HepG2 (cell line): Measurements from ENCODE around the gene MBLAC1. TPM values are rescaled to one million over a fixed set of nuclear protein-coding genes. Genes with fewer than 3 reads are reported as not detected.

Experiments used
- AGO1 ChIP-seq: fragments of 200-400 bp; formaldehyde crosslinking; IDR thresholded peaks from 2 replicates; pipeline ENCODE4 v1.6.1; 2017; ENCODE audit warnings: mild to moderate bottlenecking, low read depth, low read length, moderate library complexity; ENCODE audit not compliant: poor library complexity, severe bottlenecking
- ATAD3A ChIP-seq: sonication (generic); formaldehyde crosslinking; IDR thresholded peaks from 2 replicates; pipeline ENCODE4 v1.4.0; 2020; ENCODE audit warnings: missing genetic modification reagents
- CBX2 ChIP-seq, 2 experiments: fragments of 200-600 bp in 1 of 2; sonication (generic); formaldehyde crosslinking in 1 of 2; IDR thresholded peaks; 2 replicates each; pipeline versions ENCODE4 v1.7.0 to v1.8.1; 2018 to 2022; ENCODE audit warnings: low read depth in 2 of 2, low read length in 1 of 2, mild to moderate bottlenecking in 1 of 2, missing genetic modification reagents in 1 of 2
- EHMT2 ChIP-seq: fragments of 200-600 bp; sonication (generic); IDR thresholded peaks from 2 replicates; pipeline ENCODE4 v1.7.0; 2017; ENCODE audit warnings: antibody characterized with exemption, low read depth, low read length, borderline replicate concordance
- FOSL1 ChIP-seq: sonication (generic); formaldehyde crosslinking; IDR thresholded peaks from 2 replicates; pipeline ENCODE4 v1.9.0; 2021; ENCODE audit warnings: missing genetic modification reagents, borderline replicate concordance
- MED13 ChIP-seq: sonication (generic); formaldehyde crosslinking; IDR thresholded peaks from 2 replicates; pipeline ENCODE4 v1.5.0; 2020; ENCODE audit warnings: missing genetic modification reagents
- NFIB ChIP-seq: sonication (generic); formaldehyde crosslinking; IDR thresholded peaks from 2 replicates; pipeline ENCODE4 v1.9.0; 2021; ENCODE audit warnings: missing genetic modification reagents, mild to moderate bottlenecking, borderline replicate concordance
- POLR2A ChIP-seq, 2 experiments: IDR thresholded peaks; 2 replicates each; pipeline ENCODE4 v1.6.1; 2011; ENCODE audit warnings: low read depth in 2 of 2, low read length in 2 of 2, mild to moderate bottlenecking in 1 of 2, moderate library complexity in 1 of 2; ENCODE audit not compliant: insufficient read depth in 1 of 2
- PRMT3 ChIP-seq: sonication (generic); formaldehyde crosslinking; IDR thresholded peaks from 2 replicates; pipeline ENCODE4 v1.8.1; 2022; ENCODE audit warnings: low read depth, mild to moderate bottlenecking, moderate library complexity, missing genetic modification reagents, borderline replicate concordance
- REL ChIP-seq: sonication (generic); formaldehyde crosslinking; conservative IDR thresholded peaks from 2 replicates; pipeline ENCODE4 v1.8.0; 2022; ENCODE audit warnings: mild to moderate bottlenecking, missing genetic modification reagents, moderate library complexity
- TBX2 ChIP-seq: sonication (generic); formaldehyde crosslinking; IDR thresholded peaks from 2 replicates; pipeline ENCODE4 v1.5.0; 2020; ENCODE audit warnings: missing genetic modification reagents, mild to moderate bottlenecking, borderline replicate concordance
- THYN1 ChIP-seq: sonication (generic); formaldehyde crosslinking; IDR thresholded peaks from 2 replicates; pipeline ENCODE4 v1.8.1; 2023; ENCODE audit warnings: low read depth, mild to moderate bottlenecking, moderate library complexity, missing genetic modification reagents, borderline replicate concordance
- U2AF1 ChIP-seq: fragments of 200-400 bp; formaldehyde crosslinking; optimal IDR thresholded peaks from 2 replicates; pipeline ENCODE3; 2017; ENCODE audit warnings: mild to moderate bottlenecking, low read depth, low read length
- ZFP36L2 ChIP-seq: sonication (generic); formaldehyde crosslinking; IDR thresholded peaks from 2 replicates; pipeline ENCODE4 v1.4.0; 2020; ENCODE audit warnings: missing genetic modification reagents
- ZNF136 ChIP-seq: sonication (generic); formaldehyde crosslinking; IDR thresholded peaks from 2 replicates; pipeline ENCODE4 v1.8.1; 2022; ENCODE audit warnings: low read depth, mild to moderate bottlenecking, moderate library complexity, missing genetic modification reagents
- ZNF569 ChIP-seq: sonication (generic); formaldehyde crosslinking; IDR thresholded peaks from 2 replicates; pipeline ENCODE4 v1.5.0; 2020; ENCODE audit warnings: mild to moderate bottlenecking, missing genetic modification reagents, moderate library complexity, borderline replicate concordance
- ZNF674 ChIP-seq: sonication (generic); formaldehyde crosslinking; IDR thresholded peaks from 2 replicates; pipeline ENCODE4 v1.5.0; 2020; ENCODE audit warnings: low read depth, mild to moderate bottlenecking, missing genetic modification reagents
- ZNF720 ChIP-seq: sonication (generic); formaldehyde crosslinking; IDR thresholded peaks from 2 replicates; pipeline ENCODE4 v1.4.0; 2020; ENCODE audit warnings: missing genetic modification reagents
- ZNF768 ChIP-seq: sonication (generic); formaldehyde crosslinking; IDR thresholded peaks from 2 replicates; pipeline ENCODE4 v1.4.0; 2020; ENCODE audit warnings: missing genetic modification reagents
- polyA plus RNA-seq, 8 experiments: library from polyadenylated mRNA; depleted of rRNA in 3 of 8; stranded (reverse) in 7 of 8; unstranded in 1 of 8; fragments of >200 nt; fragmentation: Illumina TruSeq in 4 of 8; extraction: Trizol in 4 of 8; gene quantifications; 2 replicates each; pipeline versions ENCODE4 v1.2.1 to v1.2.3, GENCODE V29; 2011 to 2016; ENCODE audit warnings: low read depth in 4 of 8, missing spikeins in 1 of 8, mixed read lengths in 1 of 8; ENCODE audit not compliant: insufficient read depth in 1 of 8
- total RNA-seq, 5 experiments: library from RNA; depleted of rRNA; stranded (reverse); fragments of >200 nt; fragmentation: Illumina TruSeq; extraction: Trizol; gene quantifications; 2 replicates each; pipeline ENCODE4 v1.2.3, GENCODE V29; 2016; ENCODE audit warnings: low read depth in 1 of 5
- TF ChIP-seq, protein P1 (sequence below): sonication (generic); formaldehyde crosslinking; IDR thresholded peaks from 2 replicates; pipeline ENCODE4 v1.5.1; 2020; ENCODE audit warnings: missing genetic modification reagents, mild to moderate bottlenecking, borderline replicate concordance
- TF ChIP-seq, protein P2 (sequence below): sonication (generic); formaldehyde crosslinking; IDR thresholded peaks from 2 replicates; pipeline ENCODE4 v1.5.0; 2020; ENCODE audit warnings: mild to moderate bottlenecking, missing genetic modification reagents

The MBLAC1 gene
- total and polyA plus RNA-seq, 2 of the 13 experiments (the other 11 are each of a cell fraction or from before 2014, with no cell fraction given) = 0.79 to 2.1 TPM

DNA sequence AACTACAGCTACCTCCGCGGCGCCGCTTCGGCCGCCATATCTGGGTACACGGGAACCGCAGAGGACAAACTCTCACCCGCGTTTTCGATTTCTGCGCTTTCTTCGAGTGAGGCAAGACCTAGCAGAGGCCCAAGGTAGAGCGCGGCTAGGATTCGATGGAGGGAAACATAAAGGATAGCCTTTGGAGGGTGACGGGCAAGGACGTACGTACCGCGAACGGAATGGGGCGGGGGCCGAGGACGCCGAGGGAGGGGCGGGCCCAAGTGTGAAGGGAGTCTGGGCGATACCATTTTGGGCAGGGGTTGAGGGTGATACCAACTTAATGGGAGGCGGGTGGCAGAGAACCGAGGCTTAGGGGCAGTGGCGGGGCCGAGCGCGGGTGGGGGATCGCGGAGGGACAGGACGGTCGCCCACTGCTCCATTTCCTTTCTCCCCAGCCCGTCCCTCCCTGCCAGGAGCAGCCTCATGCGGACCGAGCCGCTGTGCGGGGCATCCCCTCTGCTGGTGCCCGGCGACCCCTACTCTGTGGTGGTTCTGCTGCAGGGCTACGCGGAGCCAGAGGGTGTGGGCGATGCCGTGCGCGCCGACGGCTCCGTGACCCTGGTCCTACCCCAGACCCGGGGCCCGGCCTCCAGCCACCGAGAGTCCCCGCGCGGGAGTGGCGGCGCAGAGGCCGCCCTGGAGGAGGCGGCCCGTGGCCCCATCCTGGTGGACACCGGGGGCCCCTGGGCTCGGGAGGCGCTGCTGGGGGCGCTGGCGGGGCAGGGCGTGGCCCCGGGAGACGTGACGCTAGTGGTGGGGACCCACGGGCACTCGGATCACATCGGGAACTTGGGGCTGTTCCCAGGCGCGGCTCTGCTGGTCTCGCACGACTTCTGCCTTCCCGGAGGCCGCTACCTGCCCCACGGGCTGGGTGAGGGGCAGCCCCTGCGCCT lies at the start of gene MBLAC1 (continued):
- no peak for TF ChIP-seq AGO1
- peak; percentile 39 for TF ChIP-seq TBX2 (CRISPR knock-in tag)
- no peak for TF ChIP-seq ZNF136 (CRISPR knock-in tag)
- TF ChIP-seq, protein P1, sequence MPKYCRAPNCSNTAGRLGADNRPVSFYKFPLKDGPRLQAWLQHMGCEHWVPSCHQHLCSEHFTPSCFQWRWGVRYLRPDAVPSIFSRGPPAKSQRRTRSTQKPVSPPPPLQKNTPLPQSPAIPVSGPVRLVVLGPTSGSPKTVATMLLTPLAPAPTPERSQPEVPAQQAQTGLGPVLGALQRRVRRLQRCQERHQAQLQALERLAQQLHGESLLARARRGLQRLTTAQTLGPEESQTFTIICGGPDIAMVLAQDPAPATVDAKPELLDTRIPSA (CRISPR knock-in tag) = no peak; the same call in 1 of the 2 replicates
- TF ChIP-seq PRMT3 (CRISPR knock-in tag) = no peak
- no peak for TF ChIP-seq ATAD3A (CRISPR knock-in tag)
- TF ChIP-seq CBX2 (IDR thresholded peaks at IDR 0.05; ENCODE audit: low read depth, low read length) = no peak
- TF ChIP-seq CBX2 (CRISPR knock-in tag; IDR thresholded peaks at IDR 0.05; ENCODE audit: low read depth) = no peak
- TF ChIP-seq ZNF674 (CRISPR knock-in tag) = 0 out of 2 replicates have a peak, but pooled peaks have one; percentile 86
- no peak for TF ChIP-seq THYN1 (CRISPR knock-in tag)
- TF ChIP-seq NFIB (CRISPR knock-in tag) = no peak
- TF ChIP-seq, protein P2, sequence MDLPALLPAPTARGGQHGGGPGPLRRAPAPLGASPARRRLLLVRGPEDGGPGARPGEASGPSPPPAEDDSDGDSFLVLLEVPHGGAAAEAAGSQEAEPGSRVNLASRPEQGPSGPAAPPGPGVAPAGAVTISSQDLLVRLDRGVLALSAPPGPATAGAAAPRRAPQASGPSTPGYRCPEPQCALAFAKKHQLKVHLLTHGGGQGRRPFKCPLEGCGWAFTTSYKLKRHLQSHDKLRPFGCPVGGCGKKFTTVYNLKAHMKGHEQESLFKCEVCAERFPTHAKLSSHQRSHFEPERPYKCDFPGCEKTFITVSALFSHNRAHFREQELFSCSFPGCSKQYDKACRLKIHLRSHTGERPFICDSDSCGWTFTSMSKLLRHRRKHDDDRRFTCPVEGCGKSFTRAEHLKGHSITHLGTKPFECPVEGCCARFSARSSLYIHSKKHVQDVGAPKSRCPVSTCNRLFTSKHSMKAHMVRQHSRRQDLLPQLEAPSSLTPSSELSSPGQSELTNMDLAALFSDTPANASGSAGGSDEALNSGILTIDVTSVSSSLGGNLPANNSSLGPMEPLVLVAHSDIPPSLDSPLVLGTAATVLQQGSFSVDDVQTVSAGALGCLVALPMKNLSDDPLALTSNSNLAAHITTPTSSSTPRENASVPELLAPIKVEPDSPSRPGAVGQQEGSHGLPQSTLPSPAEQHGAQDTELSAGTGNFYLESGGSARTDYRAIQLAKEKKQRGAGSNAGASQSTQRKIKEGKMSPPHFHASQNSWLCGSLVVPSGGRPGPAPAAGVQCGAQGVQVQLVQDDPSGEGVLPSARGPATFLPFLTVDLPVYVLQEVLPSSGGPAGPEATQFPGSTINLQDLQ (CRISPR knock-in tag) = no peak
- no peak for TF ChIP-seq ZNF768 (CRISPR knock-in tag)
- TF ChIP-seq EHMT2 = no peak
- no peak for TF ChIP-seq U2AF1
- TF ChIP-seq POLR2A (IDR thresholded peaks at IDR 0.05; ENCODE audit: insufficient read depth in 1 of 2, low read depth in 2 of 2, low read length in 2 of 2) = peak in 1 of 2 experiments; percentile 78; a peak in 2 of 4 replicates
- no peak for TF ChIP-seq ZNF720
- no peak; the same call in 1 of the 2 replicates for TF ChIP-seq MED13
- TF ChIP-seq ZNF569 (CRISPR knock-in tag) = no peak
- TF ChIP-seq FOSL1 (CRISPR knock-in tag) = no peak
- peak; percentile 79; the same call in 1 of the 2 replicates for TF ChIP-seq REL (CRISPR knock-in tag)
- no peak for TF ChIP-seq ZFP36L2 (CRISPR knock-in tag)
